A549 (cell line): ENCODE measurements around the gene PTOV1. TPM values are rescaled to one million over a fixed set of nuclear protein-coding genes. Genes with fewer than 3 reads are reported as not detected.

Experiments
- ATAC-seq, 2 experiments: fragments of 200-7000 bp in 1 of 2; fragments of >200 bp in 1 of 2; cut with Nextera tagmentation in 1 of 2; cut with Tn5 transposase in 1 of 2; 3 replicates each; pipeline versions ENCODE4 v1.8.0 to v1.9.1; 2018 to 2020; ENCODE audit warnings: mild to moderate bottlenecking in 1 of 2, moderate library complexity in 1 of 2
- CTCF ChIA-PET: fragments of 300-600 bp; sonication (Branson Sonifier 250); formaldehyde crosslinking; extraction: SDS; loops from one replicate; lab custom pipeline; 2021; ENCODE audit warnings: antibody characterized with exemption, inconsistent platforms; lab: Yijun Ruan, JAX
- POLR2A ChIA-PET: fragments of 350-600 bp; formaldehyde crosslinking; extraction: SDS; loops from one replicate; lab custom pipeline; 2021; ENCODE audit warnings: antibody characterized with exemption, inconsistent platforms; lab: Yijun Ruan, JAX
- DNase-seq, 2 experiments: peaks; one replicate each; pipeline versions ENCODE4 v3.0.0 to v3.0.0-alpha.2; 2011 to 2016; ENCODE audit warnings: low read depth in 1 of 2, low spot score in 1 of 2
- FAIRE-seq: peaks from 2 replicates; lab custom pipeline; 2011; peaks lifted over from hg19 to GRCh38; lab: Jason Lieb, UNC
- H3K27ac ChIP-seq, 2 experiments: fragments of >200 bp; sonication (Bioruptor Twin); formaldehyde crosslinking; 3 replicates each; pipeline ENCODE4 v1.5.1; 2016 to 2017
- H3K4me1 ChIP-seq: fragments of >200 bp; sonication (Bioruptor Twin); formaldehyde crosslinking; 3 replicates; pipeline ENCODE4 v1.6.1; 2016
- H3K4me2 ChIP-seq: fragments of >200 bp; sonication (Bioruptor Twin); formaldehyde crosslinking; 3 replicates; pipeline ENCODE4 v1.6.1; 2016
- H3K4me3 ChIP-seq: fragments of >200 bp; sonication (Bioruptor Twin); formaldehyde crosslinking; 3 replicates; pipeline ENCODE4 v1.5.1; 2016
- H3K9me3 ChIP-seq: fragments of >200 bp; sonication (Bioruptor Twin); formaldehyde crosslinking; 3 replicates; pipeline ENCODE4 v1.6.1; 2016
- CBX8 ChIP-seq: fragments of 200-600 bp; sonication (generic); IDR thresholded peaks from 2 replicates; pipeline ENCODE4 v1.6.1; 2016
- E2F6 ChIP-seq: IDR thresholded peaks from 2 replicates; pipeline ENCODE4 v1.6.1; 2012; ENCODE audit warnings: low read depth, borderline replicate concordance
- EHF ChIP-seq: fragments of 250-450 bp; sonication (Bioruptor Pico); IDR thresholded peaks from 2 replicates; pipeline ENCODE4 v1.5.0; 2020; ENCODE audit warnings: mild to moderate bottlenecking
- ELK1 ChIP-seq: fragments of 150-350 bp; IDR thresholded peaks from 2 replicates; pipeline ENCODE4 v1.6.1; 2014; ENCODE audit warnings: low read depth, mild to moderate bottlenecking, low read length
- FOSB ChIP-seq: fragments of 250-450 bp; sonication (Bioruptor Pico); IDR thresholded peaks from 2 replicates; pipeline ENCODE4 v1.5.0; 2020; ENCODE audit warnings: mild to moderate bottlenecking, moderate library complexity
- FOSL2 ChIP-seq, 2 experiments: fragments of 450-650 bp in 1 of 2; fragments of >200 bp in 1 of 2; sonication (Bioruptor Twin) in 1 of 2; formaldehyde crosslinking; IDR thresholded peaks; 2 replicates each; pipeline versions ENCODE4 v1.5.0 to v1.6.1; 2016 to 2020; ENCODE audit warnings: mild to moderate bottlenecking in 1 of 2, moderate library complexity in 1 of 2
- GATA3 ChIP-seq: IDR thresholded peaks from 2 replicates; pipeline ENCODE4 v1.6.1; 2012; ENCODE audit warnings: borderline replicate concordance
- HDAC2 ChIP-seq: fragments of 200-600 bp; sonication (generic); IDR thresholded peaks from 2 replicates; pipeline ENCODE4 v1.6.1; 2016
- HES2 ChIP-seq: fragments of >200 bp; sonication (Bioruptor Twin); formaldehyde crosslinking; IDR thresholded peaks from 2 replicates; pipeline ENCODE4 v1.6.1; 2016
- HOXB13 ChIP-seq: fragments of 250-450 bp; sonication (Bioruptor Pico); IDR thresholded peaks from 2 replicates; pipeline ENCODE4 v1.5.0; 2020; ENCODE audit warnings: low read depth, mild to moderate bottlenecking, moderate library complexity
- HOXB5 ChIP-seq: fragments of 250-450 bp; sonication (Bioruptor Pico); IDR thresholded peaks from 2 replicates; pipeline ENCODE4 v1.5.0; 2020; ENCODE audit warnings: mild to moderate bottlenecking, moderate library complexity
- JUN ChIP-seq, 2 experiments: fragments of >200 bp; sonication (Bioruptor Twin); formaldehyde crosslinking; IDR thresholded peaks; 2 replicates in 1 of 2; 3 replicates in 1 of 2; pipeline ENCODE4 v1.6.1; 2016 to 2017
- KDM1A ChIP-seq: fragments of 200-600 bp; sonication (generic); IDR thresholded peaks from 2 replicates; pipeline ENCODE4 v1.6.1; 2016; ENCODE audit warnings: low read depth, mild to moderate bottlenecking
- KDM5A ChIP-seq: fragments of 200-600 bp; sonication (generic); IDR thresholded peaks from 2 replicates; pipeline ENCODE4 v1.6.1; 2016; ENCODE audit warnings: antibody characterized with exemption, mild to moderate bottlenecking
- MAZ ChIP-seq: fragments of 150-350 bp; IDR thresholded peaks from 2 replicates; pipeline ENCODE4 v1.6.1; 2014; ENCODE audit warnings: antibody characterized with exemption, low read depth, low read length, borderline replicate concordance
- NFE2L2 ChIP-seq: fragments of 150-350 bp; conservative IDR thresholded peaks from 2 replicates; pipeline ENCODE4 v1.6.1; 2014; ENCODE audit warnings: low read length
- NPAS2 ChIP-seq: fragments of 250-450 bp; sonication (Bioruptor Pico); IDR thresholded peaks from 2 replicates; pipeline ENCODE4 v1.8.0; 2022; ENCODE audit warnings: mild to moderate bottlenecking, moderate library complexity, borderline replicate concordance
- PHF8 ChIP-seq: fragments of 200-600 bp; sonication (generic); IDR thresholded peaks from 2 replicates; pipeline ENCODE4 v1.6.1; 2016; ENCODE audit warnings: low read depth, mild to moderate bottlenecking, antibody characterized with exemption, moderate library complexity, borderline replicate concordance
- POLR2A ChIP-seq: IDR thresholded peaks from 2 replicates; pipeline ENCODE4 v1.6.1; 2012; ENCODE audit warnings: mild to moderate bottlenecking, low read length
- POLR2AphosphoS2 ChIP-seq: conservative IDR thresholded peaks from 2 replicates; pipeline ENCODE4 v1.6.1; 2012; ENCODE audit warnings: low read length, improper control_type of control experiment, inconsistent platforms
- REST ChIP-seq: fragments of 200-600 bp; sonication (generic); IDR thresholded peaks from 2 replicates; pipeline ENCODE4 v1.6.1; 2016; ENCODE audit warnings: antibody characterized with exemption, mild to moderate bottlenecking, moderate library complexity
- RFX5 ChIP-seq: fragments of 450-650 bp; IDR thresholded peaks from 2 replicates; pipeline ENCODE4 v1.7.1; 2014; ENCODE audit warnings: antibody characterized with exemption, mild to moderate bottlenecking, moderate library complexity
- SMC3 ChIP-seq: fragments of >200 bp; sonication (Bioruptor Twin); formaldehyde crosslinking; IDR thresholded peaks from 3 replicates; pipeline ENCODE4 v1.6.1; 2018; ENCODE audit warnings: inconsistent platforms
- SREBF2 ChIP-seq: fragments of 450-650 bp; IDR thresholded peaks from 2 replicates; pipeline ENCODE4 v1.6.1; 2014; ENCODE audit warnings: mild to moderate bottlenecking, moderate library complexity
- ZC3H11A ChIP-seq: fragments of 450-650 bp; IDR thresholded peaks from 2 replicates; pipeline ENCODE4 v1.6.1; 2014; ENCODE audit warnings: antibody characterized with exemption, mild to moderate bottlenecking
- ZFP36 ChIP-seq: fragments of 450-650 bp; IDR thresholded peaks from 2 replicates; pipeline ENCODE4 v1.6.1; 2014; ENCODE audit warnings: borderline replicate concordance; ENCODE audit not compliant: partially characterized antibody
- ZSCAN20 ChIP-seq: fragments of 250-450 bp; sonication (Bioruptor Pico); IDR thresholded peaks from 2 replicates; pipeline ENCODE4 v1.8.0; 2022; ENCODE audit warnings: mild to moderate bottlenecking, moderate library complexity
- WGBS: methylation state at CpG from one replicate; pipeline ENCODE4 v1.1.6; 2017; ENCODE audit errors: missing lambda C conversion rate; 5-methylcytosine and 5-hydroxymethylcytosine counted together
- polyA plus RNA-seq, 4 experiments: library from polyadenylated mRNA; depleted of rRNA in 3 of 4; stranded (reverse); fragments of >200 nt; fragmentation: RNase III in 1 of 4; extraction: RNeasy Plus Mini Kit Qiagen cat#74134 plus additional on column Dnase treatment in 1 of 4; gene quantifications; 2 replicates in 3 of 4; 3 replicates in 1 of 4; pipeline ENCODE4 v1.2.3, GENCODE V29; 2011 to 2017

Gene PTOV1
- polyA plus RNA-seq, 2 of the 4 experiments (the other 2 are of a cell fraction), result 27.7 to 147 TPM

- DNase-seq (no peak), FAIRE-seq (no peak), ATAC-seq (no peak)
- Histone ChIP-seq H3K4me1 (peaks cover 14% of the 10 kb centered on the region), H3K9me3 (peaks cover 10% of the 10 kb centered on the region), H3K4me3 (no peak overlapping the region), H3K27ac (no peak overlapping the region), H3K4me2 (no peak overlapping the region)
- ChIA-PET POLR2A (no interaction called here), CTCF (interaction anchor here (2.3 to 3.8 kb wide), 2 partner anchors 9 to 57 kb away, joined by 7 to 24 read pairs; no protein-coding TSS in a partner anchor)
- 90% methylated on average over 7 of the region's 10 CpGs for WGBS
- no peak for TF ChIP-seq NPAS2 (CRISPR knock-in tag)
- TF ChIP-seq FOSL2 (IDR thresholded peaks at IDR 0.05), result no peak
- no peak for TF ChIP-seq FOSL2 (CRISPR knock-in tag; IDR thresholded peaks at IDR 0.05)
- no peak for TF ChIP-seq ELK1
- TF ChIP-seq SREBF2, result no peak
- TF ChIP-seq KDM5A, result no peak
- no peak for TF ChIP-seq PHF8
- no peak for TF ChIP-seq SMC3
- no peak for TF ChIP-seq HES2
- TF ChIP-seq CBX8, result no peak
- TF ChIP-seq JUN (IDR thresholded peaks at IDR 0.05), result no peak
- TF ChIP-seq NFE2L2, result no peak
- no peak for TF ChIP-seq ZC3H11A
- no peak for TF ChIP-seq E2F6
- TF ChIP-seq HOXB13 (CRISPR knock-in tag), result no peak
- no peak for TF ChIP-seq MAZ
- TF ChIP-seq ZSCAN20 (CRISPR knock-in tag), result no peak
- no peak for TF ChIP-seq GATA3
- TF ChIP-seq HDAC2, result no peak
- no peak for TF ChIP-seq HOXB5 (CRISPR knock-in tag)
Measured at GRCh38 chr19:49880162-49880869, 29.4 kb downstream of the PTOV1 start.

GRCh38 chr19:49881186-49881585, 30.2 kb downstream of the PTOV1 start:
- H3K9me3 ChIP-seq, result peaks cover 10% of the 10 kb centered on the region
- peaks cover 11% of the 10 kb centered on the region for H3K4me1 ChIP-seq
- ATAC-seq (no peak), FAIRE-seq (no peak), DNase-seq (no peak)
- 97% methylated on average over 17 of the region's 17 CpGs for WGBS
- POLR2A ChIA-PET, result no interaction called here
- no peak for TF ChIP-seq RFX5
- TF ChIP-seq KDM1A, result no peak
- TF ChIP-seq REST, result no peak
- TF ChIP-seq FOSB (CRISPR knock-in tag), result no peak
- no peak for TF ChIP-seq POLR2A
- no peak for TF ChIP-seq HDAC2
- no peak for TF ChIP-seq GATA3
- no peak for TF ChIP-seq ZFP36
- no peak for TF ChIP-seq MAZ
- TF ChIP-seq EHF (CRISPR knock-in tag), result no peak
- no peak for TF ChIP-seq POLR2AphosphoS2
- no peak overlapping the region for H3K4me3 ChIP-seq
- H3K27ac ChIP-seq, result no peak overlapping the region
- CTCF ChIA-PET, result interaction anchor here (2.3 to 3.8 kb wide), 2 partner anchors 8 to 56 kb away, joined by 7 to 24 read pairs; no protein-coding TSS in a partner anchor
- no peak overlapping the region for H3K4me2 ChIP-seq
